ENCODE measurements around the gene TANK. TPM values are rescaled to one million over a fixed set of nuclear protein-coding genes. Genes with fewer than 3 reads are reported as not detected.

TANK gene
- total and polyA plus RNA-seq, 4 donors, result 17.2 to 62.1 (median 42.3) TPM

GRCh38 chr2:161230959-161231358 lies 70.7 kb downstream of the TANK start:
- H3K27me3 ChIP-seq (ENCODE audit: control insufficient read depth in 4 of 4, insufficient read depth in 4 of 4, low read length in 3 of 4), result no peaks in the 10 kb centered on the region
- H3K9ac ChIP-seq (ENCODE audit: low read depth in 1 of 2, low read length in 2 of 2), result no peak overlapping the region
- H3K4me1 ChIP-seq (ENCODE audit: control insufficient read depth in 4 of 4, insufficient read depth in 4 of 4, low read length in 3 of 4), result peaks cover 0 to 2% (median 0%) of the 10 kb centered on the region in 4 donors
- peaks cover 2 to 26% (median 17%) of the 10 kb centered on the region in 4 donors for H3K36me3 ChIP-seq (ENCODE audit: control insufficient read depth in 4 of 4, insufficient read depth in 3 of 4, low read depth in 1 of 4, low read length in 3 of 4)
- no peak overlapping the region for H3K27ac ChIP-seq (ENCODE audit: low read depth in 1 of 2, low read length in 2 of 2)
- no peaks in the 10 kb centered on the region for H3K9me3 ChIP-seq (ENCODE audit: control insufficient read depth in 4 of 4, low read length in 3 of 4)
- TF ChIP-seq RXRA (IDR thresholded peaks at IDR 0.05) (no peak), MAX (IDR thresholded peaks at IDR 0.05) (no peak), YY1 (IDR thresholded peaks at IDR 0.05) (no peak), ATF3 (IDR thresholded peaks at IDR 0.05) (no peak)
- DNase-seq (ENCODE audit: low spot score), result no peak
- WGBS, result 94% methylated on average over 4 of the region's 4 CpGs
- no peak overlapping the region for H3K4me3 ChIP-seq (ENCODE audit: low read depth in 1 of 3, low read length in 3 of 3)

GRCh38 chr2:161232571-161232970 lies 72.3 kb downstream of the TANK start:
- H3K27me3 ChIP-seq (ENCODE audit: control insufficient read depth in 4 of 4, insufficient read depth in 4 of 4, low read length in 3 of 4), result no peaks in the 10 kb centered on the region
- no peak overlapping the region for H3K4me3 ChIP-seq (ENCODE audit: low read depth in 1 of 3, low read length in 3 of 3)
- no peak for DNase-seq (ENCODE audit: low spot score)
- TF ChIP-seq RAD21 (IDR thresholded peaks at IDR 0.05), result no peak
- TF ChIP-seq SP1 (IDR thresholded peaks at IDR 0.05), result no peak
- TF ChIP-seq FOXA2 (IDR thresholded peaks at IDR 0.05), result no peak
- no peak for TF ChIP-seq MAX (IDR thresholded peaks at IDR 0.05)
- no peak for TF ChIP-seq JUND (IDR thresholded peaks at IDR 0.05)
- TF ChIP-seq ZBTB33 (IDR thresholded peaks at IDR 0.05), result no peak
- TF ChIP-seq NR2F2 (IDR thresholded peaks at IDR 0.05), result no peak
- TF ChIP-seq FOXA1 (IDR thresholded peaks at IDR 0.05), result no peak
- no peak for TF ChIP-seq TAF1 (conservative IDR thresholded peaks at IDR 0.05)
- TF ChIP-seq CTCF (IDR thresholded peaks at IDR 0.05; ENCODE audit: low read depth, low read length, missing input control), result no peak
- TF ChIP-seq EGR1 (IDR thresholded peaks at IDR 0.05; ENCODE audit: low read depth in 2 of 2), result no peak
- TF ChIP-seq ATF3 (IDR thresholded peaks at IDR 0.05), result no peak
- TF ChIP-seq HNF4G (IDR thresholded peaks at IDR 0.05), result no peak
- TF ChIP-seq REST (IDR thresholded peaks at IDR 0.05), result no peak
- peaks cover 0 to 9% (median 6%) of the 10 kb centered on the region in 4 donors for H3K4me1 ChIP-seq (ENCODE audit: control insufficient read depth in 4 of 4, insufficient read depth in 4 of 4, low read length in 3 of 4)
- no peak overlapping the region for H3K9ac ChIP-seq (ENCODE audit: low read depth in 1 of 2, low read length in 2 of 2)
- H3K27ac ChIP-seq (ENCODE audit: low read depth in 1 of 2, low read length in 2 of 2), result no peak overlapping the region
- no peaks in the 10 kb centered on the region for H3K9me3 ChIP-seq (ENCODE audit: control insufficient read depth in 4 of 4, low read length in 3 of 4)
- peaks cover 0 to 20% (median 14%) of the 10 kb centered on the region in 4 donors for H3K36me3 ChIP-seq (ENCODE audit: control insufficient read depth in 4 of 4, insufficient read depth in 3 of 4, low read depth in 1 of 4, low read length in 3 of 4)
